Mesodermal cell (in vitro differentiated cells): ENCODE results near the gene PCLO.

Experiments used
- H3K27ac ChIP-seq: 2 replicates; pipeline ENCODE4 v1.7.0; 2013; ENCODE audit warnings: mild to moderate bottlenecking, low read depth, low read length, moderate library complexity; ENCODE audit not compliant: severe bottlenecking
- H3K36me3 ChIP-seq: 2 replicates; pipeline ENCODE4 v1.7.1; 2013; ENCODE audit warnings: mild to moderate bottlenecking, low read length, moderate library complexity; ENCODE audit not compliant: control insufficient read depth, insufficient read depth
- H3K4me1 ChIP-seq: one replicate; pipeline ENCODE4 v1.7.1; 2013; ENCODE audit warnings: mild to moderate bottlenecking, low read length; ENCODE audit not compliant: insufficient read depth, control insufficient read depth, poor library complexity, severe bottlenecking
- H3K4me3 ChIP-seq: 2 replicates; pipeline ENCODE4 v1.7.0; 2013; ENCODE audit warnings: low read length, control low read depth, mild to moderate bottlenecking; ENCODE audit not compliant: insufficient read depth, poor library complexity, severe bottlenecking; ENCODE audit errors: extremely low read depth
- H3K9me3 ChIP-seq: 2 replicates; pipeline ENCODE4 v1.7.1; 2013; ENCODE audit warnings: mild to moderate bottlenecking, low read length, moderate library complexity; ENCODE audit not compliant: control insufficient read depth
- WGBS, 2 experiments: methylation state at CpG; one replicate each; pipeline ENCODE4 v1.1.5; 2013; ENCODE audit warnings: missing lambda C conversion rate in 2 of 2; ENCODE audit not compliant: insufficient coverage in 2 of 2; 5-methylcytosine and 5-hydroxymethylcytosine counted together

The PCLO gene

DNA sequence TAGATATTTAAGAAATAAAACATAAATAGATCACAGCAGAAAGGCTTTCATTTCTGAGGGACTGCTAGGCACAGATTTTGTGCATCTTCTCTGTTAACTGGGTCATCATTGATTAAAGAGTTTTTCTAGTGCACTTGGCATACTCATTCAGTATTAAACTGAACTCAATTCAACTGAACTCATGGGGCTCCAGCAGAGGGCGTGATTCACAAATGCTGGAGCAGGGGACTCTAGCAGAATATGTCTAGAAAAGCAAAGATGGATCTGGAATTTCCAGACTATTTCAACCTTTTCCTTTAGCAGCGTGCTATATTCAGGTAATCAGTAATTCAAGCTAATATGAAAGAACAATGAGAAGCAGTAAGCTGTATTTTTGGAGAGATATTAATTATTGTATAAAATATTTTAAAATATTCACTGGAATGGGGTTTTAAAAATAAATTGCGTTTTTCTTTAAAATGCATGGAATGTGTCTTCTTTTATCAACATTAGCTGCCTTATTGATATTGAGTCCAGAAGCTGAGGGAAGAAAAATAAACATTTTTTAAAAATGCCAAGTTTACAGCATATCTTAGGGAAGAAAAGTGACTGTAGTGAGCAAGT lies 422.3 kb downstream of the PCLO start:
- H3K4me3 ChIP-seq: no peak overlapping the region
- H3K36me3 ChIP-seq: no peaks in the 10 kb centered on the region
- 20% methylated on average over 1 of the region's 3 CpGs; no CpG with 5 or more reads in 1 of the 2 experiments for WGBS, 2 experiments
- peaks cover 14% of the 10 kb centered on the region for H3K4me1 ChIP-seq
- H3K9me3 ChIP-seq: no peaks in the 10 kb centered on the region
- H3K27ac ChIP-seq: no peak overlapping the region

DNA sequence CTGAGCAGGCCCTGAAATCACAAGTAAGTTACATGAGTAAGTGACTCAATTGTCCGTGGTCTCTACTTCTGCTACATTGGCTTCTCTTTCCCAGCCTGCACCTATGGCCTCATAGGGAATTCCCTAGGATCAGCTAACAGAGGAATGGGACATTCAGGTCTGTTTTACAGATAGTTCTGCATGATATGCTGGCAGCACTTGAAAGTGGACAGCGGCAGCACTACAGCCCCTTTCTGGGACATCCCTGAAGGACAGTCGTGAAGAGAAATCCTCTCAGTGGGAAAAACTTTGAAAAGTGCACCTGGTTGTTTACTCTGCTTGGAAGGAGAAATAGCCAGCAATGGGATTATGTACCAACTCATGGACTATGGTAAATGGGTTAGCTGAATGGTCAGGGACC lies 426.1 kb downstream of the PCLO start:
- 98 to 100% methylated on average over 2 to 3 of the region's 3 CpGs for WGBS, 2 experiments
- Histone ChIP-seq H3K9me3 (no peaks in the 10 kb centered on the region), H3K36me3 (no peaks in the 10 kb centered on the region), H3K27ac (no peak overlapping the region), H3K4me3 (no peak overlapping the region), H3K4me1 (no peaks in the 10 kb centered on the region)

DNA sequence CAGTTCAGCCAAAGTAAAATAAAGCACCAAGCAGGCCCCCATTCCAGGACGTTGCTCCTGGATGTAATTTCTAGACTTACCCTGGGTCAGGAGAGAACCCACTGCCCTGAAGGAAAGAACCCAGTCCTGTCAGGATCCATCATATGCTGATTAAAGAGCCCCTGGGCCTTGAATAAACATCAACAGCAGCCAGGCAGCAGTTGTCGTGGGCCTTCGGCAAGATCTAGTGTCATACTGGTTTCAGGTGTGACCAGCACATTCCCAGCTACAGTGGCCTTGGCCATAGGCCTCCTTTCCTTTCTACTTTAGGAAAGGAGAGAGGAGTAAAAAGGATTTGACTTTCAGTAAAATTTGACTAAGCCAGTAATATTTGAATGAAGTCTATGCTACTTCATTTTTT lies 430.0 kb downstream of the PCLO start:
- Histone ChIP-seq H3K4me3 (no peak overlapping the region), H3K4me1 (no peaks in the 10 kb centered on the region), H3K9me3 (no peaks in the 10 kb centered on the region), H3K36me3 (no peaks in the 10 kb centered on the region), H3K27ac (no peak overlapping the region)
- 67 to 100% methylated on average over 1 to 3 of the region's 3 CpGs for WGBS, 2 experiments

DNA sequence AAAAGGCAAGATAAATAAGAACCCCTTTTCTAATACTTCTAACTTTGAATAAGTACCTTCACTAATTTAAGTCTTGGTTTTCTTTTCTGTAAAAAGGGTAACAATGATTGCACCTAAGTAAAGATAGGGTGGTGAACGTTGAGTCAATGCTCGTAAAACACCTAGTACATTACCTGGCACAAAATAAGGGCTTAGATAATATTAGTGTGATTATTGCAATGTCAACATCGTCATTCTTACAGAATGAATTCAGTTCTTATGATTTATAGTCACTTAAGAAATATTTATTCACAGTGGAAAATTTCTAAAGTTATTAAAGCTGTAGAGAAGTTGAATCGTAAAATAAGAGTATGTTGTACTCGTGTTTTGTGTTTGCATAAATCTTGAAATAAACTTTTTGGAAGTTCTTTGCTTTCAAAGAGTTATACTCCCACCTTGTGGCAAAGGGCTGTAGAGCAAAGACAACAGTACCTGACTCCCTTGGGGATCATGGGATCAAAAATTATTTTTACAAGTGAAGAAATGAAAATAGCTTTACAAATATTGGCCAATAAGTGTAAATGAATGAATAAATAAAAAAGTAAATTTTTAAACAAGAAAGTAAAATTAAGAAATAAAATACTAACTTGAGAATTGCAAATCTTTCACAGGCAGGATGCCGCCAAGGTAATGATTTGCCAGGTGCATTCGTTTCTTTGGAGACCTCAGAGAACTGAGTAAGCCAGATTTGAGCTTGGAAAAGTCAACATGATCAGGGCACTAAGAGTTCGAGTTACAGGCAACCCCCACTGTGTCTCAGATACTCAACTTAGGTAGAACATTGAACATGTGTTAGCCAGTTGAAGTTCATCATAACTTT lies 433.3 kb downstream of the PCLO start:
- H3K9me3 ChIP-seq: no peaks in the 10 kb centered on the region
- WGBS, 2 experiments: 71 to 78% methylated on average over 2 to 3 of the region's 8 CpGs
- no peaks in the 10 kb centered on the region for H3K36me3 ChIP-seq
- H3K4me1 ChIP-seq: no peaks in the 10 kb centered on the region
- no peak overlapping the region for H3K4me3 ChIP-seq
- no peak overlapping the region for H3K27ac ChIP-seq

DNA sequence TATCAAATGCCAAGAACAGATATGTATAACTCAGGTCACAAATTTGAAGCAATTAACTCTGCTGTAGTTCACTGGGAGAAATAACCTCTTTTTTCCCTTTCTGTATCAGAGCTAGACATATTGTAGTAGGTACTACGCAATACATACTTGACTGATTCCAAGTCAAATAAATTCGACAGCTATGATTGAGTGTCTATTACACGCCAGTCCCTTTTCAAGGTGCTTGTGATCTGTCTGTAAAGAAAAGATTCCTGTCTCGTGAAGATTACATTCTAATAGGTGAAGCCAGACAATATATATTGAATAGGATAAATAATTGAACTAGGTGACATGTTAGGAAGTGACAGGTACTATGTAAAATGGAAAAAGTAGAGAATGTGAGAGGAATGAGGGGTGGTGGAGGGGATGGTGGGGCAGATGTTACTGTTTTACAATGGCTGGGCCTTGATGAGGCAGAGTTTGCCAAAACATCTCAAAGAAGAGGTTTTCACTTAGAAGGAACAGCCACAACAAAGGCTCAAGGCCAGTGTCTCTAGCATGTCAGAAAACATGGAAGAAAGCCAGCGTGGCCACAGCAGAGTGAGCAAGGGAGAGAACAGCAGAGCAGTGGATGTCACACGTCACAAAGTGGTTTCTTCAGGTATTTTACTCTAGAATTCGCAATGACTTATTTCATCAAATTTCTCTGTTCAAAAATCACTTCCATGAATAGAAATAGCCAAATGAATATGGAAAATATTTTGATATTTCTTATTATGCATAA lies 436.5 kb downstream of the PCLO start:
- H3K4me3 ChIP-seq: no peak overlapping the region
- H3K9me3 ChIP-seq: no peaks in the 10 kb centered on the region
- H3K36me3 ChIP-seq: no peaks in the 10 kb centered on the region
- H3K27ac ChIP-seq: no peak overlapping the region
- WGBS, 2 experiments: 89 to 93% methylated on average over 2 to 5 of the region's 7 CpGs
- no peaks in the 10 kb centered on the region for H3K4me1 ChIP-seq

DNA sequence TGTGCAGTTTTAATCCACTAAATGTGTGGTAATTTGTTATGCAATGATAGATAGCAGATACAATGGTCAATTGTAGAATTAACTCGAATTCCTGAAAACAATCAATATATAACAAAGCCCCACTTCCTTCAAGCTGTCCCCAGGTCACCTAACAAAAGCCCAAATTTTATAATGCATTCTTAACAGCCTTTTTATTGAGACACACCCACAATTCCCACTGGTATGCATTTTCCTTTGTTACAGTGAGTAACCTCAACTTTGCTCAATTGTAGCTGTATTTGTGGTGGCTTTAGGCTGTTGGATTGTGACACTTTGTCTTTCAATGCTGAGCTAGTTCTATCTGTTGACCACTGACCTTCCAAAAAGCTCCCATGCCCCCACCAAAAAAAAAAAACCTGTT lies 439.3 kb downstream of the PCLO start:
- 80% methylated on average over 1 of the region's 1 CpG; no CpG with 5 or more reads in 1 of the 2 experiments for WGBS, 2 experiments
- H3K9me3 ChIP-seq: no peaks in the 10 kb centered on the region
- H3K27ac ChIP-seq: no peak overlapping the region
- H3K4me1 ChIP-seq: no peaks in the 10 kb centered on the region
- H3K4me3 ChIP-seq: no peak overlapping the region
- H3K36me3 ChIP-seq: no peaks in the 10 kb centered on the region

DNA sequence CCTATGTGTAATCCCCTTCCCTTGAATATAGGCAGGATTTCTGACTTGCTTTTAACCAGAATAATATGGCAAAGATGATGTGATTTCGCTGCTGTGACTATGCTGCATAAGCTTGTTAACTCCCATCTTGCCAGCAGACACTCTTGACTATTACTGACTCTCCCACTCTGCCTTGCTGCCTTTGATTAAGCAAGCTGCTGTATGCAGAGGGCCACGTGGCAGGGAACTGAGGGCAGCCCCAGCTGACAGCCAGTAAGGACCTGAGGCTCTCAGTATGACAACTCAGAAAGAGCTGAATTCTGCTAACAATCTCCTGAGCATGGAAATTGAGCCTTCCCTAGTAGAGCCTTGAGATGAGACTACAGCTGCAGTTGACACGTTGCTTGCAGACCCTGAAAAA lies 439.7 kb downstream of the PCLO start:
- Histone ChIP-seq H3K9me3 (no peaks in the 10 kb centered on the region), H3K27ac (no peak overlapping the region), H3K4me1 (no peaks in the 10 kb centered on the region), H3K4me3 (no peak overlapping the region), H3K36me3 (no peaks in the 10 kb centered on the region)
- WGBS, 2 experiments: 64 to 70% methylated on average over 3 of the region's 3 CpGs

DNA sequence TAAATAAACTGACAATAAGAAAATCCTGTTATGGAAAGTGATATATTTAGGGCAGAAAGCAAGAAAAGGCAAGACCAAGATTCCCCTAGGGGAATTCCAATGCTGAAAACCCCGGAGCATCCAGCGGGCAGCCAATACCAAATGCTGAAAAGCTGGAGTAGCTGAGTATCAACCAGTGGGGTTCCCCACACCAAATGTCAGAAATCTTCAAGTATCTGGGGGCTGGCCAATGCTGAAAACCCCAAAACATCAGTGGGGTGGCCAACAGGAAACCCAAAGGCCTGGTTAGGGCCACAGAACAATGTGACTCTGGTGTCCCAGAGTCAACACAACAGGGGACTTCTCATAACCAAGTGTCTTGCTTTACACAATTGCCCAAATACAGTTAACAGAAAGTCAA lies 447.3 kb downstream of the PCLO start:
- 96 to 100% methylated on average over 2 of the region's 2 CpGs for WGBS, 2 experiments
- Histone ChIP-seq H3K4me3 (no peak overlapping the region), H3K36me3 (no peaks in the 10 kb centered on the region), H3K27ac (no peak overlapping the region), H3K9me3 (no peaks in the 10 kb centered on the region), H3K4me1 (no peaks in the 10 kb centered on the region)

DNA sequence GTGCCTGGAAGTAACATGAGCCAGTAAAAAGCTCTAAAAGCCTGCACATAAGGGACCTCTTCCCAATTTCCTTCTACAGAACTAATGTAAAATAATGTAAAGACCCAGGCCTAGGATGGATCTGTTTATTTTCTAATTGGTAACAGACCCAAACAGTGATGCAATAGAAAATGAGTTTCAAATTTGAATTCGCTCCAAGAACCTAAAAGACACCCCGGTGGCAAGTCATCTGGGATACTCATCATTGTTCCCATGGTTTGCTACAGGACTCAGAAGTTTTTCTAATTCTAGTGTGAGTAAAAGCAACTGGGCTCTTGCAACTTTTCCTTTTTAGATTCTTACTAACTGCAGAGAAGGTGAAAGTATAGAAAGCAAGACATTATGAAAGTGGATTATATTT lies 447.8 kb downstream of the PCLO start:
- no peaks in the 10 kb centered on the region for H3K4me1 ChIP-seq
- H3K27ac ChIP-seq: no peak overlapping the region
- H3K36me3 ChIP-seq: no peaks in the 10 kb centered on the region
- H3K4me3 ChIP-seq: no peak overlapping the region
- 86 to 93% methylated on average over 2 of the region's 2 CpGs for WGBS, 2 experiments
- H3K9me3 ChIP-seq: no peaks in the 10 kb centered on the region

DNA sequence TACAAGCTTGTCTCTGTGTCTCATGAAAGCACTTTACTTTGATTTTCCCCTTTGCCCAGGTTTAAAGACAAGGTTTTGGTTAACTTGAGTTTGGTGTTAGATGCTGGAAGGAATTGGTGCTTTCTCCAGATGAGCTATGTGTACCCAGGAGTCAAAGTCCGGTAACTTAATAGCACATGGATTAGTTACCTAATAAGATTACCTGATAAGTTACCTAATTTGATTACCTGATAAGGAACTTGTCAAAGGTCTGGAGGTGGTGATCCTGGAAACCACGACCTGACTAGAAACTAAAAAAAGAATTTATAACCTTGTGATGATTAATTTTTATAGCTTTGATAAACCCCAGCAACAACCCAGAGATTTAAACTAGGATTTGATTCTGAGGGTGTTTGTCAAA lies 449.2 kb downstream of the PCLO start:
- Histone ChIP-seq H3K27ac (no peak overlapping the region), H3K4me1 (no peaks in the 10 kb centered on the region), H3K4me3 (no peak overlapping the region), H3K9me3 (no peaks in the 10 kb centered on the region), H3K36me3 (no peaks in the 10 kb centered on the region)
- WGBS, 2 experiments: no CpG with 5 or more reads among the region's 2 CpGs
